ENCODE data around the gene TBC1D22B.

DNA sequence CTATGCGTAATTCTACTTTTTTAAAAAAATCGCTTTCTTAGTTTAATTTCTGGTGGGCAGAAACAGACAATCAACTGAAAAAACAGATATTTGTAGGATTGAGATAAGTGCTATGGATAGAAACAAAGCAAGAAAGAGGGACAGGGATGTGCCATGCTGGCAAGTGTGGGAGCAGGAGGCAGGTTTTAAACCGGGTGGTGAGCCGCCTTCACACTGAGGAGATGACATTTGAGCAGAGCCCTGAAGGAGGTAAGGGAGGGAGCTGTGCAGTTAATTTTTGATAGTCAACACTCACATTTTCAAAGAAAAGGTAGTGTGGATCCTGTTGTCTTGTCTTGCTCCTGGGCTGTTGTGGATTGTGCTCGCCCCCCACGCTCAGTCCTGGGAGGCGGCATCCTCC is 47.2 kb downstream of the TBC1D22B start:
- TF ChIP-seq CTCF (IDR thresholded peaks at IDR 0.05; ENCODE audit: low read depth, low read length) (no peak), MAX (IDR thresholded peaks at IDR 0.05; ENCODE audit: low read depth, low read length) (no peak)
